ENCODE data around the gene GMDS.

The GMDS gene

GRCh38 chr6:2158596-2159271 is 86.7 kb downstream of the GMDS start:
- Histone ChIP-seq H3K27ac (no peak overlapping the region), H3K79me2 (ENCODE audit: insufficient read depth, low read depth) (no peaks in the 10 kb centered on the region), H3K4me3 (IDR thresholded peaks at IDR 0.05; ENCODE audit: insufficient read depth, low read depth, low read length) (no peak overlapping the region), H3K9ac (no peak overlapping the region), H3K27me3 (ENCODE audit: insufficient read depth, low read depth) (no peaks in the 10 kb centered on the region), H3K4me1 (ENCODE audit: low read depth, poor library complexity, severe bottlenecking) (peaks cover 31% of the 10 kb centered on the region), H2AFZ (ENCODE audit: low read depth) (no peak overlapping the region), H4K20me1 (ENCODE audit: insufficient read depth) (no peaks in the 10 kb centered on the region), H3K4me2 (0 out of 2 replicates have a peak overlapping the region, but pooled peaks have one; percentile 11), H3K36me3 (ENCODE audit: insufficient read depth) (no peaks in the 10 kb centered on the region)
- TF ChIP-seq, protein P1, sequence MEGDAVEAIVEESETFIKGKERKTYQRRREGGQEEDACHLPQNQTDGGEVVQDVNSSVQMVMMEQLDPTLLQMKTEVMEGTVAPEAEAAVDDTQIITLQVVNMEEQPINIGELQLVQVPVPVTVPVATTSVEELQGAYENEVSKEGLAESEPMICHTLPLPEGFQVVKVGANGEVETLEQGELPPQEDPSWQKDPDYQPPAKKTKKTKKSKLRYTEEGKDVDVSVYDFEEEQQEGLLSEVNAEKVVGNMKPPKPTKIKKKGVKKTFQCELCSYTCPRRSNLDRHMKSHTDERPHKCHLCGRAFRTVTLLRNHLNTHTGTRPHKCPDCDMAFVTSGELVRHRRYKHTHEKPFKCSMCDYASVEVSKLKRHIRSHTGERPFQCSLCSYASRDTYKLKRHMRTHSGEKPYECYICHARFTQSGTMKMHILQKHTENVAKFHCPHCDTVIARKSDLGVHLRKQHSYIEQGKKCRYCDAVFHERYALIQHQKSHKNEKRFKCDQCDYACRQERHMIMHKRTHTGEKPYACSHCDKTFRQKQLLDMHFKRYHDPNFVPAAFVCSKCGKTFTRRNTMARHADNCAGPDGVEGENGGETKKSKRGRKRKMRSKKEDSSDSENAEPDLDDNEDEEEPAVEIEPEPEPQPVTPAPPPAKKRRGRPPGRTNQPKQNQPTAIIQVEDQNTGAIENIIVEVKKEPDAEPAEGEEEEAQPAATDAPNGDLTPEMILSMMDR (conservative IDR thresholded peaks at IDR 0.05; ENCODE audit: low read depth, low read length): 0 out of 2 replicates have a peak, but pooled peaks have one; percentile 26

GRCh38 chr6:2157441-2158127 is 87.8 kb downstream of the GMDS start:
- Histone ChIP-seq H4K20me1 (ENCODE audit: insufficient read depth) (no peaks in the 10 kb centered on the region), H3K36me3 (ENCODE audit: insufficient read depth) (no peaks in the 10 kb centered on the region), H3K9ac (no peak overlapping the region), H3K79me2 (ENCODE audit: insufficient read depth, low read depth) (no peaks in the 10 kb centered on the region), H3K27ac (no peak overlapping the region), H2AFZ (ENCODE audit: low read depth) (no peak overlapping the region), H3K4me2 (0 out of 2 replicates have a peak overlapping the region, but pooled peaks have one; percentile 11), H3K4me1 (ENCODE audit: low read depth, poor library complexity, severe bottlenecking) (peaks cover 31% of the 10 kb centered on the region), H3K27me3 (ENCODE audit: insufficient read depth, low read depth) (no peaks in the 10 kb centered on the region), H3K4me3 (IDR thresholded peaks at IDR 0.05; ENCODE audit: insufficient read depth, low read depth, low read length) (no peak overlapping the region)
- TF ChIP-seq, protein P1 (conservative IDR thresholded peaks at IDR 0.05; ENCODE audit: low read depth, low read length): no peak

- no peaks in the 10 kb centered on the region for H3K79me2 ChIP-seq (ENCODE audit: insufficient read depth, low read depth)
- TF ChIP-seq, protein P1 (conservative IDR thresholded peaks at IDR 0.05; ENCODE audit: low read depth, low read length): no peak
These were observed 90.2 kb downstream of the GMDS start for GRCh38 chr6:2155206-2155605.

GRCh38 chr6:2149361-2150006 is 95.9 kb downstream of the GMDS start:
- no peak overlapping the region for H3K27ac ChIP-seq
- no peak overlapping the region for H3K9ac ChIP-seq

More at GRCh38 chr6:2155206-2155605, 90.2 kb downstream of the GMDS start:
- Histone ChIP-seq H3K27me3 (ENCODE audit: insufficient read depth, low read depth) (no peaks in the 10 kb centered on the region), H3K36me3 (ENCODE audit: insufficient read depth) (no peaks in the 10 kb centered on the region), H2AFZ (ENCODE audit: low read depth) (no peak overlapping the region), H4K20me1 (ENCODE audit: insufficient read depth) (no peaks in the 10 kb centered on the region), H3K4me1 (ENCODE audit: low read depth, poor library complexity, severe bottlenecking) (peaks cover 26% of the 10 kb centered on the region), H3K4me2 (no peak overlapping the region), H3K9ac (no peak overlapping the region), H3K4me3 (IDR thresholded peaks at IDR 0.05; ENCODE audit: insufficient read depth, low read depth, low read length) (no peak overlapping the region), H3K27ac (no peak overlapping the region)

More at GRCh38 chr6:2149361-2150006, 95.9 kb downstream of the GMDS start:
- Histone ChIP-seq H3K4me1 (ENCODE audit: low read depth, poor library complexity, severe bottlenecking) (no peaks in the 10 kb centered on the region), H3K79me2 (ENCODE audit: insufficient read depth, low read depth) (no peaks in the 10 kb centered on the region), H3K4me2 (no peak overlapping the region), H3K36me3 (ENCODE audit: insufficient read depth) (no peaks in the 10 kb centered on the region), H3K4me3 (IDR thresholded peaks at IDR 0.05; ENCODE audit: insufficient read depth, low read depth, low read length) (no peak overlapping the region), H2AFZ (ENCODE audit: low read depth) (no peak overlapping the region), H3K27me3 (ENCODE audit: insufficient read depth, low read depth) (no peaks in the 10 kb centered on the region), H4K20me1 (ENCODE audit: insufficient read depth) (no peaks in the 10 kb centered on the region)
- TF ChIP-seq, protein P1 (conservative IDR thresholded peaks at IDR 0.05; ENCODE audit: low read depth, low read length): no peak

All from KMS-11 (cell line).